Measurements from ENCODE around the gene ELAVL2.

DNA sequence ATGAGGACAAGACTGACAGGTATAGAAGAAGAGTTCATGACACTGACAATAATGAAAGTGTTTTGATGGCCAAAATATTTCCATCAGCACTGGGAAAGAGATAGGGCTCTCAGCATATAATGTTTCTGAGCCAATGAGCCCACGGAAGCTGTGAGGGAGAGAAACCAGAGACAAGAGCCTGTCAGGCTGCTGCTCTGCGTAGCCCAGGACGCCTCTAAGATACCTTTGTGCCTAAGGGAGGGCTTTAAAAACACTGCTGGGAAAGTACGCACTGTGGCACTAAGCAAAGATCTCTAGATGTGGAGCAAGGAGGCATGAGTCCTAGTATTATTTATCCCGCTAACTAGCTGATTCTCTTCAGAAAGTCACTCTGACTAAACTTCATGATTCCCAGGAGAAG, 11.0 kb upstream of the ELAVL2 start:
- TF ChIP-seq, protein P1, sequence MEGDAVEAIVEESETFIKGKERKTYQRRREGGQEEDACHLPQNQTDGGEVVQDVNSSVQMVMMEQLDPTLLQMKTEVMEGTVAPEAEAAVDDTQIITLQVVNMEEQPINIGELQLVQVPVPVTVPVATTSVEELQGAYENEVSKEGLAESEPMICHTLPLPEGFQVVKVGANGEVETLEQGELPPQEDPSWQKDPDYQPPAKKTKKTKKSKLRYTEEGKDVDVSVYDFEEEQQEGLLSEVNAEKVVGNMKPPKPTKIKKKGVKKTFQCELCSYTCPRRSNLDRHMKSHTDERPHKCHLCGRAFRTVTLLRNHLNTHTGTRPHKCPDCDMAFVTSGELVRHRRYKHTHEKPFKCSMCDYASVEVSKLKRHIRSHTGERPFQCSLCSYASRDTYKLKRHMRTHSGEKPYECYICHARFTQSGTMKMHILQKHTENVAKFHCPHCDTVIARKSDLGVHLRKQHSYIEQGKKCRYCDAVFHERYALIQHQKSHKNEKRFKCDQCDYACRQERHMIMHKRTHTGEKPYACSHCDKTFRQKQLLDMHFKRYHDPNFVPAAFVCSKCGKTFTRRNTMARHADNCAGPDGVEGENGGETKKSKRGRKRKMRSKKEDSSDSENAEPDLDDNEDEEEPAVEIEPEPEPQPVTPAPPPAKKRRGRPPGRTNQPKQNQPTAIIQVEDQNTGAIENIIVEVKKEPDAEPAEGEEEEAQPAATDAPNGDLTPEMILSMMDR (IDR thresholded peaks at IDR 0.05): no peak
- no peak for TF ChIP-seq ZFX (IDR thresholded peaks at IDR 0.05; ENCODE audit: borderline replicate concordance)

Measured in 22Rv1 (cell line).